Neural cell (in vitro differentiated cells): ENCODE results near the gene SH3GL1.
"Not testable (repeated sequence)": the region's sequence is repeated elsewhere in the genome, so short reads cannot be mapped to it uniquely, and the experiment has no call there.

Experiments used
- EP300 ChIP-seq: fragments of 450-650 bp; conservative IDR thresholded peaks from 2 replicates; pipeline ENCODE4 v1.6.1; 2014; ENCODE audit warnings: antibody characterized with exemption, mild to moderate bottlenecking, moderate library complexity; ENCODE audit not compliant: poor library complexity, severe bottlenecking
- POLR2AphosphoS5 ChIP-seq: IDR thresholded peaks from 2 replicates; pipeline ENCODE4 v1.6.1; 2012
- TF ChIP-seq, protein P1 (sequence below): fragments of 450-650 bp; IDR thresholded peaks from 2 replicates; pipeline ENCODE4 v1.5.1; 2014; ENCODE audit warnings: antibody characterized with exemption, mild to moderate bottlenecking, moderate library complexity; ENCODE audit not compliant: poor library complexity, severe bottlenecking

DNA sequence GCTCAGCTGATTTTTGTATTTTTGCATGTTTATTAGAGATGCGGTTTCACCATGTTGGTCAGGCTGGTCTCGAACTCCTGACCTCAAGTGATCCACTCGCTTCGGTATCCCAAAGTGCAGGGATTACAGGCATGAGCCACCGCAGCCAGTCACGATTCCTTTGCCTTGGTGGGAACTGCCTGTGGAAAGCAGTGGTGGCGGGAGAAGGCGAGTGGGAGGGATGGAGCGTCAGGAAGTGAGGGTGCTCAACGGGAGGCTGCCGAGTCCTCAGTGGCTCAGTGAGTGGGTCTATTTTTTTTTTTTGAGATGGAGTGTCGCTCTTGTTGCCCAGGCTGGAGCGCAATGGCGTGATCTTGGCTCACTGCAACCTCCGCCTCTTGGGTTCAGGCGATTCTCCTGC, 51.1 kb downstream of the SH3GL1 start:
- TF ChIP-seq EP300, POLR2AphosphoS5: not testable (repeated sequence)
- TF ChIP-seq, protein P1, sequence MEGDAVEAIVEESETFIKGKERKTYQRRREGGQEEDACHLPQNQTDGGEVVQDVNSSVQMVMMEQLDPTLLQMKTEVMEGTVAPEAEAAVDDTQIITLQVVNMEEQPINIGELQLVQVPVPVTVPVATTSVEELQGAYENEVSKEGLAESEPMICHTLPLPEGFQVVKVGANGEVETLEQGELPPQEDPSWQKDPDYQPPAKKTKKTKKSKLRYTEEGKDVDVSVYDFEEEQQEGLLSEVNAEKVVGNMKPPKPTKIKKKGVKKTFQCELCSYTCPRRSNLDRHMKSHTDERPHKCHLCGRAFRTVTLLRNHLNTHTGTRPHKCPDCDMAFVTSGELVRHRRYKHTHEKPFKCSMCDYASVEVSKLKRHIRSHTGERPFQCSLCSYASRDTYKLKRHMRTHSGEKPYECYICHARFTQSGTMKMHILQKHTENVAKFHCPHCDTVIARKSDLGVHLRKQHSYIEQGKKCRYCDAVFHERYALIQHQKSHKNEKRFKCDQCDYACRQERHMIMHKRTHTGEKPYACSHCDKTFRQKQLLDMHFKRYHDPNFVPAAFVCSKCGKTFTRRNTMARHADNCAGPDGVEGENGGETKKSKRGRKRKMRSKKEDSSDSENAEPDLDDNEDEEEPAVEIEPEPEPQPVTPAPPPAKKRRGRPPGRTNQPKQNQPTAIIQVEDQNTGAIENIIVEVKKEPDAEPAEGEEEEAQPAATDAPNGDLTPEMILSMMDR = not testable (repeated sequence)
